Retinal pigment epithelial cell (primary cell): ENCODE results near the gene MAPKAP1.

Experiments
- DNase-seq: peaks from one replicate; pipeline ENCODE4 v3.0.0-alpha.2; 2010; ENCODE audit warnings: low read depth
- H3K4me3 ChIP-seq: 2 replicates; pipeline ENCODE4 v1.5.1; 2011; ENCODE audit warnings: mild to moderate bottlenecking, low read length, control low read depth, moderate library complexity
- TF ChIP-seq, protein P1 (sequence below): conservative IDR thresholded peaks from 2 replicates; pipeline ENCODE4 v1.5.1; 2011; ENCODE audit warnings: low read depth, low read length, control low read depth, inconsistent platforms

Gene MAPKAP1

DNA sequence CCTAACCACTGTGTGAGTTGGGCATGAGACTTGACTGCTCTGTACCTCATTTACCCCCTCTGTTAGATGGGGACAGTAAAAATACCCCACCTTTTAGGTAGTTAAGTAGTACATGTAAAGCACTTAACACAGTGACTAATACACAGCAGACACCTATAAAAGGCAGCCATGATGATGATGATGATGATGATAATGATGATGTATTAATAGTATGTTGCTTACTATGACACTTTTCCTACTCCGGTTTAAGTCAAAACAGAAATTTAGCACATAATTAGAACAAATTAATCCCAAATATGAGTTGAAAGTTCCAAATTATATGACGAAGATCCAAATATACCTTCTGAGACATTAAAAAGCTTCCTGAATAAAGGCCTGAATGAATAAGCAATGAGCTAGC, 223.3 kb downstream of the MAPKAP1 start:
- no peak for DNase-seq
- TF ChIP-seq, protein P1, sequence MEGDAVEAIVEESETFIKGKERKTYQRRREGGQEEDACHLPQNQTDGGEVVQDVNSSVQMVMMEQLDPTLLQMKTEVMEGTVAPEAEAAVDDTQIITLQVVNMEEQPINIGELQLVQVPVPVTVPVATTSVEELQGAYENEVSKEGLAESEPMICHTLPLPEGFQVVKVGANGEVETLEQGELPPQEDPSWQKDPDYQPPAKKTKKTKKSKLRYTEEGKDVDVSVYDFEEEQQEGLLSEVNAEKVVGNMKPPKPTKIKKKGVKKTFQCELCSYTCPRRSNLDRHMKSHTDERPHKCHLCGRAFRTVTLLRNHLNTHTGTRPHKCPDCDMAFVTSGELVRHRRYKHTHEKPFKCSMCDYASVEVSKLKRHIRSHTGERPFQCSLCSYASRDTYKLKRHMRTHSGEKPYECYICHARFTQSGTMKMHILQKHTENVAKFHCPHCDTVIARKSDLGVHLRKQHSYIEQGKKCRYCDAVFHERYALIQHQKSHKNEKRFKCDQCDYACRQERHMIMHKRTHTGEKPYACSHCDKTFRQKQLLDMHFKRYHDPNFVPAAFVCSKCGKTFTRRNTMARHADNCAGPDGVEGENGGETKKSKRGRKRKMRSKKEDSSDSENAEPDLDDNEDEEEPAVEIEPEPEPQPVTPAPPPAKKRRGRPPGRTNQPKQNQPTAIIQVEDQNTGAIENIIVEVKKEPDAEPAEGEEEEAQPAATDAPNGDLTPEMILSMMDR = no peak
- no peak overlapping the region for H3K4me3 ChIP-seq

DNA sequence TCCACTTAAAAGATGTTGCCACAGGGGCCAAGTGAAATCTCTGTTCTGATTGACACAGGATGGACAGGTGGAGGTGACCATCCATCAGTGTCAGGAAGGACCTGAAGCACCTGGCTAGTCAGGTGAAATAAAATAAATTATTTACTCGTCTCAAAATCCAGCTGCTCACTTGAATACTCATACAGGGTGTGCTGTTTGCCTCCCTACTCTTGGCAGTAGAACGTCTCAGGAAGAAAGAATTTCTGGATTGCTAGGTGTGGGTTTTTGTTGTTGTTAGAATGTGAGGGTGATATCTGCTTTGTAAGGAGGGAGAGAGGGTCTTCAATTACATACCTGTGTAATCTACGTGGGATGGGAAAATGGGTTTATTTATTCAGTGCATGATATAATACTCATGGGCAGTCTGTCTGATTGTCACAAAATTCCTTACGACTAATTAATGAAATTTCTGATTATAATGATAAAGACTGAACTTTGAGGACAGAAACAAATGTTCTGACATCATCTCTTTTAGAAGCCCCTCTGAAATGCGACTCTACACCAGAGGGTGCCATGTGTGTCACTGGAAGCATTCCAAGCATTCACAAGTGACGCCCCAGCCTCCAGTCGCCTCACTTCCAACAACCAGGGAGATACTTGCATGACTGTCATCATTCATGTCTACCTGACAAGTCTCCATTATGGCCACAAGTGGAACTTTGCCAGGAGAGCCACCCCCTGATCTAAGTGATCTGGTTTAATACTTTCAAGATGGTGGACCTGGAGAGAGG, 227.0 kb downstream of the MAPKAP1 start:
- TF ChIP-seq, protein P1 = no peak
- no peak for DNase-seq
- no peak overlapping the region for H3K4me3 ChIP-seq

DNA sequence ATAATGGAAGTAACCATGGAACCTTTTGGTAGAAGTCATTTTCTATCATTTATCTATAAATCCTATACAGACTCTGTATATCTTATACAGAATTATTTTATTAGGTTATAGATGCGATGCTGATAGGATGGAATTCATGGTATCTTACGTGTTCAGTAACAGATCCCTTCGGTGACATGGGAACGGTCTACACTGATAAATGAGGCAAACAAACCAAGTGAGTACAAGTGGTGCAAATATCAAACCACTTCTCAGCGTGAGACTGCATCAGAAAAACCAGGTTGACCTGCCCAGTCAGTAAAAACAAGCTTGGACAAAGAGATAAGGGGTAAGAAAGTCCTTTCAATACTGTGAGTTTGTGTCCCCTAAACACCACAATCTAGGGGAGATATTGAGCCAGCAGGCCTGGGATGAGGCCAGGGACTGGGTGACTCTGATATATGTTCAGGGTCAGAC, 229.9 kb downstream of the MAPKAP1 start:
- TF ChIP-seq, protein P1 = no peak
- H3K4me3 ChIP-seq = no peak overlapping the region
- DNase-seq = no peak

DNA sequence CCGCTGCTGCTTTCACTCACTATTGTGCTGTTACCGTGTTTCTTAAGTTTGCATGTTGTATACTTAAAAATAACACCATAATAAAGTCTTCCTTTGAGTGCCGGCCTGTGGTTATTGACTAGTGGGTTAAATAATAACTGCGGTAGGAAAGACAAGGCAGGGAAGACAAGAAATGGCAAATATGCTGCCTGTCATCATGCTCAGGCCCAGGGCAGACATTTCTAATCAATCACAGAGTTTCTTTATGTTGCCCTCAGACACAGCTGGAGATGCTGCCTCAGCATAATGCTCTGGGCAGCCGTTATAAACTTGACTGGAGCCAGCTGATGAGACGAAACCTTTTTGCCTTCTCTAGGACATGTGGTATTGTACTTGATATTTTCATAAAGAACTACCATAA, 230.4 kb downstream of the MAPKAP1 start:
- H3K4me3 ChIP-seq = no peak overlapping the region
- no peak for DNase-seq
- TF ChIP-seq, protein P1 = no peak

DNA sequence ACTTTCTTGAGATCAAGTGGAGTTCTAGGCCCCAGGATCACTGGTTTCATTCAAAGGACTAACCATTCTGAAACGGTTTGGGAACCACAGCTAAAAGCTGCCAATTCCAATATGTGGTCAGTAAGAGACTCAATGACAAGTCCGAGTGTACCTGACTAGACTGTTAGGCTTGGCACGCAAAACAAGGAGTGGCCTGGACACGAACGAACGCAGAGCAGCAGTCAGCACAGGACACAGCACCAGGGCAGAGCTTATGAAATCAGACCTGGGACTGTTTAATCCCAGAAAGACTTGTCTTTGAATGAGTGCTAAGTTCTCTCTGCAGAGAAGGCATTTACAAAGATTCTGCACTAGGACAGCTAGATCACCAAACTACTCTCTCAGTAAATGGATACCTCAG, 231.6 kb downstream of the MAPKAP1 start:
- no peak overlapping the region for H3K4me3 ChIP-seq
- TF ChIP-seq, protein P1 = no peak
- no peak for DNase-seq

DNA sequence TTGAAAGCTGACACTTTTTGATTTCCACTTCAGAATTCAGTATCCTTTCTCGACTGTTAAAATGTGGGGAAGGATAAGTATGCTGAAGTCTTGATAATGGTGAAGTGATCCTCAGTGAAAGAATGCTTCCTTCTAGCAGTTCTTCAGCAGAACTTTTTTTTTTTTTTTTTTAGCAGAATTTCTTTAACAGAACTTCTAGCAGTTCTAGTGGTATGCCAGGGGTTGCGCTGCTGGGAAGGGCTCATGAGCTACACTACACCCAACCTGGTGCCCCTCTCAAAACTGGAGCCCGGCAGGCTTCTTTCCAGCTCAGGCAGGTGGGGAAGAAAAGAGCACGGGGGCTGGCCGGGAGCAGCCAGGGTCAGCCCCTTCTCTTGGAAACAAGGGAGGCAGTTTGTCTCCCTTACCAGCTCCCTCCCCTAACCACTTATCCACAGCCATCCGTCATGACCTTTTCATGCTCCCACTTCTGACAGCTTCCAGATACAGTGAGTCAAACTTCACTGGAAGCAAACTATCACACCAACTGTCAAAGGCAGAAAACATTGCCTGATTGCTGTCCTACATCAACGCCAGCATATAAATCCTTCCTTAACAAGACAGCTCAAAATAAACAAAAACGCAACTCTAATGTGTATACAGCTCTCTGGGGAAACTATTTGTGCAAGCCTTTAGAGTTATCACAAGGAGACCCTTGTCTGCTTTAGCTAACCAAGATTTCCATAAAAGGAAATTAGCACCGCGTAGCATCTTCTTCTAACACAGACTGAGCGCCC, 233.9 kb downstream of the MAPKAP1 start:
- TF ChIP-seq, protein P1 = peak; percentile 9
- H3K4me3 ChIP-seq = no peak overlapping the region
- DNase-seq = no peak
